ENCODE results near the gene SLC22A7. TPM values are rescaled to one million over a fixed set of nuclear protein-coding genes. Genes with fewer than 3 reads are reported as not detected.

SLC22A7 gene
- total RNA-seq, 1 experiment from 2014 or later, result not detected

DNA sequence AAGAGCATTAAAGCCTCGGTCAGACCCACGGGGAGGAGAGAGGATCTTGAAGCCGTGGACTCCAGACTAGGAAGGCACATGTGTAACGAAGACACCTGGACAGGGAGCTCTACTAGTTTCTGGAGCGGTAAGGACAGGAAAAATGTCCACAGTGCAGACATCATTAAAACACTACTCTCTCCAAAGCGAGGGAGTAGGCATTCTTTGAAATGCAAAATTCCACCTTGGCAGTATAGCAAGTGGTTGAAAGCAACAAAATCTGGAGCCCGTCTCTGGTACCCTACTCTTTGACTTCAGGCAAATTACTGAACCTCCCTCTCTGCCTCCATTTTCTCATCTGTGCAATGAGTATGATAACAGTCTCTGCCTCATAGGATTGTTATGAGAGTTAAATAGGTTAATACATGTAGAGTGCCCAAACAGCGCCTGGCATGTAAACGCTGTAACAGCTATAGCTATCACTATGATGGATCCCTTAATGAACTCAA is 11.0 kb downstream of the SLC22A7 start:
- Histone ChIP-seq H2AK5ac (ENCODE audit: insufficient read length, low read length) (no peak overlapping the region), H3K4me1 (ENCODE audit: insufficient read depth, low read length) (no peaks in the 10 kb centered on the region; the same call in 1 of the 2 replicates), H4K20me1 (ENCODE audit: control insufficient read depth, insufficient read depth, insufficient read length) (no peaks in the 10 kb centered on the region), H4K91ac (ENCODE audit: insufficient read length, low read depth, low read length) (no peak overlapping the region), H3K4me2 (ENCODE audit: insufficient read depth, insufficient read length, low read length) (peak overlapping the region; percentile 68), H3K4ac (ENCODE audit: low read depth, low read length) (no peak overlapping the region; the same call in 1 of the 2 replicates), H3K9ac (ENCODE audit: extremely low read depth, insufficient read length, low read length) (peak overlapping the region; percentile 59), H3K27ac (ENCODE audit: insufficient read length, low read depth, low read length) (no peak overlapping the region), H2BK20ac (ENCODE audit: low read depth, low read length, poor library complexity, severe bottlenecking) (no peak overlapping the region), H3K9me3 (ENCODE audit: control insufficient read depth, low read depth, low read length) (no peaks in the 10 kb centered on the region), H3T11ph (ENCODE audit: low read length) (no peak overlapping the region), H3K23ac (ENCODE audit: insufficient read length, low read depth, low read length) (no peak overlapping the region), H4K8ac (replicated peaks; ENCODE audit: insufficient read length, low read depth, low read length) (no peak overlapping the region), H2BK120ac (ENCODE audit: low read depth, low read length, poor library complexity, severe bottlenecking) (no peak overlapping the region), H4K5ac (ENCODE audit: insufficient read length, low read depth, low read length) (no peak overlapping the region), H3K27me3 (ENCODE audit: insufficient read depth, low read length) (no peaks in the 10 kb centered on the region), H2BK5ac (ENCODE audit: insufficient read length, low read length) (no peak overlapping the region), H2BK12ac (ENCODE audit: insufficient read length, low read depth, low read length) (no peak overlapping the region), H3K79me1 (ENCODE audit: insufficient read depth, low read depth, low read length, poor library complexity, severe bottlenecking) (no peaks in the 10 kb centered on the region), H3K18ac (ENCODE audit: insufficient read length, low read depth, low read length) (peak overlapping the region; percentile 68), H2AFZ (ENCODE audit: low read length) (peak overlapping the region; percentile 98), H3K14ac (ENCODE audit: insufficient read depth, low read length) (peak overlapping the region; percentile 88; the same call in 1 of the 2 replicates), H3K79me2 (ENCODE audit: insufficient read depth, low read length) (no peaks in the 10 kb centered on the region; the same call in 1 of the 2 replicates), H3K56ac (ENCODE audit: insufficient read length, low read depth, low read length) (no peak overlapping the region), H2BK15ac (ENCODE audit: low read depth, low read length) (no peak overlapping the region), H3K23me2 (ENCODE audit: insufficient read length, low read depth, low read length, poor library complexity, severe bottlenecking) (peaks cover 10% of the 10 kb centered on the region)
- TF ChIP-seq, protein P1, sequence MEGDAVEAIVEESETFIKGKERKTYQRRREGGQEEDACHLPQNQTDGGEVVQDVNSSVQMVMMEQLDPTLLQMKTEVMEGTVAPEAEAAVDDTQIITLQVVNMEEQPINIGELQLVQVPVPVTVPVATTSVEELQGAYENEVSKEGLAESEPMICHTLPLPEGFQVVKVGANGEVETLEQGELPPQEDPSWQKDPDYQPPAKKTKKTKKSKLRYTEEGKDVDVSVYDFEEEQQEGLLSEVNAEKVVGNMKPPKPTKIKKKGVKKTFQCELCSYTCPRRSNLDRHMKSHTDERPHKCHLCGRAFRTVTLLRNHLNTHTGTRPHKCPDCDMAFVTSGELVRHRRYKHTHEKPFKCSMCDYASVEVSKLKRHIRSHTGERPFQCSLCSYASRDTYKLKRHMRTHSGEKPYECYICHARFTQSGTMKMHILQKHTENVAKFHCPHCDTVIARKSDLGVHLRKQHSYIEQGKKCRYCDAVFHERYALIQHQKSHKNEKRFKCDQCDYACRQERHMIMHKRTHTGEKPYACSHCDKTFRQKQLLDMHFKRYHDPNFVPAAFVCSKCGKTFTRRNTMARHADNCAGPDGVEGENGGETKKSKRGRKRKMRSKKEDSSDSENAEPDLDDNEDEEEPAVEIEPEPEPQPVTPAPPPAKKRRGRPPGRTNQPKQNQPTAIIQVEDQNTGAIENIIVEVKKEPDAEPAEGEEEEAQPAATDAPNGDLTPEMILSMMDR (conservative IDR thresholded peaks at IDR 0.05), result no peak
- Mint-ChIP-seq H3K9me3 (no peaks in the 10 kb centered on the region), H3K4me3 (peak overlapping the region; percentile 70 to 88), H3K27ac (peak overlapping the region in 2 of 3 experiments; percentile 65 to 95; a peak in 2 of 7 replicates), H3K36me3 (ENCODE audit: insufficient read depth in 1 of 3, low read depth in 3 of 3) (peaks cover 0 to 18% (median 4%) of the 10 kb centered on the region in 3 experiments; a peak in 5 of 7 replicates), H3K27me3 (ENCODE audit: low read depth) (peaks cover 4% of the 10 kb centered on the region), H3K4me1 (peaks cover 20 to 32% of the 10 kb centered on the region in 2 experiments)
- no CpG with 5 or more reads among the region's 9 CpGs for WGBS (ENCODE audit: extremely low coverage, insufficient read length, low lambda C conversion rate)
- no peak for DNase-seq

Measured in H9 (cell line).